PC-3 (cell line): ENCODE data around the gene SVIL.
"Not testable (repeated sequence)": the region's sequence is repeated elsewhere in the genome, so short reads cannot be mapped to it uniquely, and the experiment has no call there.

Experiments
- CTCF ChIP-seq: fragments of 300-600 bp; sonication (generic); conservative IDR thresholded peaks from 2 replicates; pipeline ENCODE4 v1.5.1; 2017; ENCODE audit warnings: antibody characterized with exemption, low read depth, mild to moderate bottlenecking, low read length
- EZH2phosphoT487 ChIP-seq: fragments of 300-600 bp; sonication (generic); IDR thresholded peaks from 2 replicates; pipeline ENCODE4 v1.6.1; 2018; ENCODE audit warnings: mild to moderate bottlenecking, antibody characterized with exemption, low read length, borderline replicate concordance

GRCh38 chr10:29511806-29512205 lies 123.0 kb downstream of the SVIL start:
- TF ChIP-seq EZH2phosphoT487, CTCF: not testable (repeated sequence)
